DOHH2 (cell line): ENCODE measurements around the gene KIF13A.

Experiments
- H3F3A ChIP-seq: fragments of 200-600 bp; sonication (generic), shearing (Covaris generic); 2 replicates; pipeline ENCODE4 v1.6.0; 2016; ENCODE audit warnings: antibody characterized with exemption, mild to moderate bottlenecking; ENCODE audit not compliant: control insufficient read depth, insufficient read depth
- H3K27ac ChIP-seq: fragments of 200-600 bp; sonication (generic); 2 replicates; pipeline ENCODE4 v1.5.1; 2014; ENCODE audit warnings: low read depth, mild to moderate bottlenecking, low read length, moderate library complexity
- H3K27me3 ChIP-seq: fragments of 200-600 bp; sonication (generic); 2 replicates; pipeline ENCODE4 v1.6.1; 2014; ENCODE audit warnings: mild to moderate bottlenecking, low read length, mixed read lengths; ENCODE audit not compliant: control insufficient read depth
- H3K36me3 ChIP-seq: fragments of 200-600 bp; sonication (generic); 2 replicates; pipeline ENCODE4 v1.6.1; 2014; ENCODE audit warnings: mild to moderate bottlenecking, low read length, moderate library complexity, mixed read lengths; ENCODE audit not compliant: control insufficient read depth
- H3K4me1 ChIP-seq: fragments of 200-600 bp; sonication (generic); 2 replicates; pipeline ENCODE4 v1.6.1; 2014; ENCODE audit warnings: mild to moderate bottlenecking, low read length, mixed read lengths; ENCODE audit not compliant: control insufficient read depth
- H3K4me2 ChIP-seq: fragments of 200-600 bp; sonication (generic); 2 replicates; pipeline ENCODE4 v1.6.0; 2014; ENCODE audit warnings: mild to moderate bottlenecking, low read length, moderate library complexity
- H3K4me3 ChIP-seq: fragments of 200-600 bp; sonication (generic); 2 replicates; pipeline ENCODE4 v1.5.1; 2014; ENCODE audit warnings: mild to moderate bottlenecking, low read length, mixed read lengths
- H3K79me2 ChIP-seq: fragments of 200-600 bp; sonication (generic); 2 replicates; pipeline ENCODE4 v1.6.1; 2014; ENCODE audit warnings: mild to moderate bottlenecking, low read length, mixed read lengths; ENCODE audit not compliant: control insufficient read depth
- H3K9me2 ChIP-seq: fragments of 200-600 bp; sonication (generic); replicated peaks from 2 replicates; pipeline ENCODE4 v1.6.1; 2014; ENCODE audit warnings: mild to moderate bottlenecking, low read length, mixed read lengths; ENCODE audit not compliant: control insufficient read depth
- H3K9me3 ChIP-seq: fragments of 200-600 bp; sonication (generic); 2 replicates; pipeline ENCODE4 v1.6.1; 2014; ENCODE audit warnings: antibody characterized with exemption, low read length, mixed read lengths; ENCODE audit not compliant: control insufficient read depth, insufficient read depth
- H4K20me1 ChIP-seq: fragments of 200-600 bp; sonication (generic); 2 replicates; pipeline ENCODE4 v1.6.0; 2014; ENCODE audit warnings: low read depth, mild to moderate bottlenecking, antibody characterized with exemption, low read length, moderate library complexity; ENCODE audit not compliant: control insufficient read depth, insufficient read depth
- CTCF ChIP-seq: fragments of 200-600 bp; sonication (generic); IDR thresholded peaks from one replicate; pipeline ENCODE4 v1.5.1; 2014; ENCODE audit warnings: antibody characterized with exemption, mild to moderate bottlenecking, low read depth, low read length; ENCODE audit not compliant: poor library complexity, severe bottlenecking
- EZH2phosphoT487 ChIP-seq: fragments of 200-600 bp; sonication (generic); IDR thresholded peaks from 2 replicates; pipeline ENCODE4 v1.6.1; 2017; ENCODE audit warnings: borderline replicate concordance, mild to moderate bottlenecking, antibody characterized with exemption, low read length, moderate library complexity, mixed read lengths

KIF13A gene

GRCh38 chr6:17935188-17936149 is 52.0 kb downstream of the KIF13A start:
- Histone ChIP-seq H3F3A (no peaks in the 10 kb centered on the region), H3K4me3 (no peak overlapping the region), H3K79me2 (no peaks in the 10 kb centered on the region), H3K27me3 (peaks cover 4% of the 10 kb centered on the region), H3K4me1 (no peaks in the 10 kb centered on the region), H3K27ac (no peak overlapping the region), H4K20me1 (no peaks in the 10 kb centered on the region), H3K9me2 (no peaks in the 10 kb centered on the region), H3K4me2 (no peak overlapping the region), H3K36me3 (no peaks in the 10 kb centered on the region), H3K9me3 (no peaks in the 10 kb centered on the region)
- TF ChIP-seq CTCF: no peak
- no peak for TF ChIP-seq EZH2phosphoT487

- H3K27ac ChIP-seq: no peak overlapping the region
- peaks cover 4% of the 10 kb centered on the region for H3K27me3 ChIP-seq
- no peaks in the 10 kb centered on the region for H3K4me1 ChIP-seq
- H3K9me3 ChIP-seq: no peaks in the 10 kb centered on the region
- H3K36me3 ChIP-seq: no peaks in the 10 kb centered on the region
- no peaks in the 10 kb centered on the region for H3F3A ChIP-seq
- H3K9me2 ChIP-seq: no peaks in the 10 kb centered on the region
- H3K4me2 ChIP-seq: no peak overlapping the region
- TF ChIP-seq EZH2phosphoT487 (no peak), CTCF (no peak)
- H3K4me3 ChIP-seq: no peak overlapping the region
- no peaks in the 10 kb centered on the region for H3K79me2 ChIP-seq
- no peaks in the 10 kb centered on the region for H4K20me1 ChIP-seq
Measured at GRCh38 chr6:17933716-17934115, 53.7 kb downstream of the KIF13A start.

- no peaks in the 10 kb centered on the region for H3K79me2 ChIP-seq
- no peaks in the 10 kb centered on the region for H3K9me3 ChIP-seq
- no peak overlapping the region for H3K4me2 ChIP-seq
- H3K9me2 ChIP-seq: no peaks in the 10 kb centered on the region
- no peaks in the 10 kb centered on the region for H4K20me1 ChIP-seq
- H3K27ac ChIP-seq: no peak overlapping the region
- TF ChIP-seq EZH2phosphoT487 (no peak), CTCF (no peak)
- no peak overlapping the region for H3K4me3 ChIP-seq
- H3K4me1 ChIP-seq: no peaks in the 10 kb centered on the region
- H3F3A ChIP-seq: no peaks in the 10 kb centered on the region
- H3K27me3 ChIP-seq: peaks cover 4% of the 10 kb centered on the region
- H3K36me3 ChIP-seq: no peaks in the 10 kb centered on the region
Measured at GRCh38 chr6:17932330-17932852, 55.0 kb downstream of the KIF13A start.
